ENCODE measurements around the gene POLR2C. TPM values are rescaled to one million over a fixed set of nuclear protein-coding genes. Genes with fewer than 3 reads are reported as not detected.

Gene POLR2C
- total RNA-seq, 1 donor from 2014 or later, result 69.6 TPM

- TF ChIP-seq, protein P1, sequence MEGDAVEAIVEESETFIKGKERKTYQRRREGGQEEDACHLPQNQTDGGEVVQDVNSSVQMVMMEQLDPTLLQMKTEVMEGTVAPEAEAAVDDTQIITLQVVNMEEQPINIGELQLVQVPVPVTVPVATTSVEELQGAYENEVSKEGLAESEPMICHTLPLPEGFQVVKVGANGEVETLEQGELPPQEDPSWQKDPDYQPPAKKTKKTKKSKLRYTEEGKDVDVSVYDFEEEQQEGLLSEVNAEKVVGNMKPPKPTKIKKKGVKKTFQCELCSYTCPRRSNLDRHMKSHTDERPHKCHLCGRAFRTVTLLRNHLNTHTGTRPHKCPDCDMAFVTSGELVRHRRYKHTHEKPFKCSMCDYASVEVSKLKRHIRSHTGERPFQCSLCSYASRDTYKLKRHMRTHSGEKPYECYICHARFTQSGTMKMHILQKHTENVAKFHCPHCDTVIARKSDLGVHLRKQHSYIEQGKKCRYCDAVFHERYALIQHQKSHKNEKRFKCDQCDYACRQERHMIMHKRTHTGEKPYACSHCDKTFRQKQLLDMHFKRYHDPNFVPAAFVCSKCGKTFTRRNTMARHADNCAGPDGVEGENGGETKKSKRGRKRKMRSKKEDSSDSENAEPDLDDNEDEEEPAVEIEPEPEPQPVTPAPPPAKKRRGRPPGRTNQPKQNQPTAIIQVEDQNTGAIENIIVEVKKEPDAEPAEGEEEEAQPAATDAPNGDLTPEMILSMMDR (IDR thresholded peaks at IDR 0.05; ENCODE audit: unreplicated experiment), result peak; percentile 67
- Mint-ChIP-seq H3K4me1 (ENCODE audit: low read depth) (peaks cover 42% of the 10 kb centered on the region), H3K9me3 (ENCODE audit: low read depth) (no peaks in the 10 kb centered on the region), H3K36me3 (ENCODE audit: insufficient read depth) (peaks cover 9% of the 10 kb centered on the region), H3K4me3 (ENCODE audit: low read depth) (no peak overlapping the region), H3K27ac (no peak overlapping the region), H3K27me3 (peaks cover 2% of the 10 kb centered on the region)
- DNase-seq (ENCODE audit: low spot score, unreplicated experiment), result peak; percentile 59
Measured at GRCh38 chr16:57475711-57476339, 13.3 kb downstream of the POLR2C start.

- no peak for DNase-seq (ENCODE audit: low spot score, unreplicated experiment)
- Mint-ChIP-seq H3K36me3 (ENCODE audit: insufficient read depth) (peaks cover 6% of the 10 kb centered on the region), H3K27ac (no peak overlapping the region), H3K4me1 (ENCODE audit: low read depth) (peaks cover 35% of the 10 kb centered on the region), H3K27me3 (peaks cover 2% of the 10 kb centered on the region), H3K4me3 (ENCODE audit: low read depth) (no peak overlapping the region), H3K9me3 (ENCODE audit: low read depth) (no peaks in the 10 kb centered on the region)
- TF ChIP-seq, protein P1 (IDR thresholded peaks at IDR 0.05; ENCODE audit: unreplicated experiment), result no peak
Measured at GRCh38 chr16:57476546-57477410, 14.3 kb downstream of the POLR2C start.

- TF ChIP-seq, protein P1 (IDR thresholded peaks at IDR 0.05; ENCODE audit: unreplicated experiment), result no peak
- Mint-ChIP-seq H3K4me1 (ENCODE audit: low read depth) (peaks cover 26% of the 10 kb centered on the region), H3K27ac (no peak overlapping the region), H3K27me3 (peaks cover 2% of the 10 kb centered on the region), H3K36me3 (ENCODE audit: insufficient read depth) (peaks cover 3% of the 10 kb centered on the region), H3K9me3 (ENCODE audit: low read depth) (no peaks in the 10 kb centered on the region), H3K4me3 (ENCODE audit: low read depth) (no peak overlapping the region)
- DNase-seq (ENCODE audit: low spot score, unreplicated experiment), result no peak
Measured at GRCh38 chr16:57477531-57478202, 15.2 kb downstream of the POLR2C start.

GRCh38 chr16:57478396-57479204, 16.1 kb downstream of the POLR2C start:
- Mint-ChIP-seq H3K27me3 (peaks cover 2% of the 10 kb centered on the region), H3K27ac (peak overlapping the region; percentile 70), H3K4me3 (ENCODE audit: low read depth) (peak overlapping the region; percentile 66)

More at GRCh38 chr16:57478396-57479204, 16.1 kb downstream of the POLR2C start:
- Mint-ChIP-seq H3K36me3 (ENCODE audit: insufficient read depth) (peaks cover 3% of the 10 kb centered on the region), H3K4me1 (ENCODE audit: low read depth) (peaks cover 24% of the 10 kb centered on the region), H3K9me3 (ENCODE audit: low read depth) (no peaks in the 10 kb centered on the region)
- no peak for DNase-seq (ENCODE audit: low spot score, unreplicated experiment)
- TF ChIP-seq, protein P1 (IDR thresholded peaks at IDR 0.05; ENCODE audit: unreplicated experiment), result no peak

Measured in progenitor cell of endocrine pancreas (in vitro differentiated cells).